LNCAP (cell line): ENCODE results near the gene IL34.

ENCODE experiments used
- TF ChIP-seq, protein P1 (sequence below): fragments of 450-650 bp; IDR thresholded peaks from 2 replicates; pipeline ENCODE4 v1.5.1; 2017; ENCODE audit warnings: mild to moderate bottlenecking

IL34 gene

DNA sequence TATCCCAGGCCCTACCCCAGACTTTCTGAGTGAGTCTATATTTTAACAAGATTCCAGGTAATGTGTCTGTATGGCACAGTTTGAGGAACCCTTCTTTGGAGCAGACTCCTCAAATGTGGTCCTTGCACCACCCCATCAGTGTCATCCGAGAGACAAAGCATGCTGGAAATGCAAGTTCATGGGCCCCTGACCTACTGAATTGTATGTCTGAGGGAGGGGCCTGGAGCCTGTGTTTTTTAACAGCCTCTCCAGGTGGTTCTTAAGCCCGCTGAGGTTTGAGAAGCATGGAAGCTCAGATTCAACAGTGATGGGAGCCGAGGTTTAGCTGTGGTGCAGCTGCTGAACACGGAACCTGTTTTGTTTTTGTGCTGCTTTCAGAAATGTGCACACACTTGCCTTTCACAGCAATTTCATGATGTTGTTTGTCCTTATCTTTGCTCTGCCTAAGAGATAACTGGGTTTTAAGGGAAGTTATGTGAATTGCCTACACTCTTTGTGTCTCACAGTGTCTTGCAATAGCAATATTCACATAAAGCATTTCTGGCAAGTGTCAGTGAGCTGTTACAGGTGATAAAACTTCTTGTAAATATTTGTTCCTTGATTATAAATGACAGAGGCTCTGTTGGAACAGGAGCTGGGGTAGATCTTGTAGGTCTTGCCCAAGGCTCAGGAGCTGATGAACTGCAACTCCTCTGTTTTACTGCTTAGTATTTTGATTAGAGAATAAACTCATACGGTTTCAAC, 32.0 kb upstream of the IL34 start:
- TF ChIP-seq, protein P1, sequence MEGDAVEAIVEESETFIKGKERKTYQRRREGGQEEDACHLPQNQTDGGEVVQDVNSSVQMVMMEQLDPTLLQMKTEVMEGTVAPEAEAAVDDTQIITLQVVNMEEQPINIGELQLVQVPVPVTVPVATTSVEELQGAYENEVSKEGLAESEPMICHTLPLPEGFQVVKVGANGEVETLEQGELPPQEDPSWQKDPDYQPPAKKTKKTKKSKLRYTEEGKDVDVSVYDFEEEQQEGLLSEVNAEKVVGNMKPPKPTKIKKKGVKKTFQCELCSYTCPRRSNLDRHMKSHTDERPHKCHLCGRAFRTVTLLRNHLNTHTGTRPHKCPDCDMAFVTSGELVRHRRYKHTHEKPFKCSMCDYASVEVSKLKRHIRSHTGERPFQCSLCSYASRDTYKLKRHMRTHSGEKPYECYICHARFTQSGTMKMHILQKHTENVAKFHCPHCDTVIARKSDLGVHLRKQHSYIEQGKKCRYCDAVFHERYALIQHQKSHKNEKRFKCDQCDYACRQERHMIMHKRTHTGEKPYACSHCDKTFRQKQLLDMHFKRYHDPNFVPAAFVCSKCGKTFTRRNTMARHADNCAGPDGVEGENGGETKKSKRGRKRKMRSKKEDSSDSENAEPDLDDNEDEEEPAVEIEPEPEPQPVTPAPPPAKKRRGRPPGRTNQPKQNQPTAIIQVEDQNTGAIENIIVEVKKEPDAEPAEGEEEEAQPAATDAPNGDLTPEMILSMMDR = no peak

DNA sequence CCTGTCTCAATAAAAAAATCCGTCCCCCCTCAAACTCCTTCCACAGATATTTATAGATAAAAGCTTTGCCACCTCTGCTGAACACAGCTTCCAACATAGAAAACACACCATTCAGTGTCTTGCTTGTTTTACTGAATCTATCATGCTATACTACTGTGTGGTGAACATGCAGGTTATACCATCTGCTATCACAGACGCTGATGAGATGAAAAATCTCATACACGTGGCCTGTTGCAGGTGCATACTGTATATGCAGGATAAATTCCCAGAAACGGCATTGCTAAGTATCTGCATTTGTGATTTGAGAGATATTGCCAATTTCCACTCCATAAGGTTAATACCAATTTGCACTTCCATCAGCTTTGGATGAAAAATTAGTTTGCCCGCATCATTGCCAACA, 30.4 kb upstream of the IL34 start:
- TF ChIP-seq, protein P1 = no peak

DNA sequence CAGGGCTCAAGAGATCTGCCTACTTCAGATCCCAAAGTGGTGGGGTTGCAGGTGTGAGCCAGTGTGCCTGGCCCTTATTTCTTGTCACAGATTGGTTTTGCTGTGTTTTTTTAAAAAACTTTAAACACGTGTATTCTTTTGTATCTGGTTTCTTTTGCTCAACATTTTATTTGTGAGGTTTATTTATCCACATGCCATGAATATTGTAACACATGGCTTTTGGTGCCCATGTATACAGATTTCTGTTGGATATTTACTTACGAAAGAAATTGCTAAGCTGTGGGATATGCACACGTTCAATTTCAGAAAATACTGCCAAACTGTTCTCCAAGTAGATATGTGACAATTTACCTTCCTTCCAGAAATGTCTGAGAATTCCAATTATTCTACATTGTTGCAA, 18.7 kb upstream of the IL34 start:
- TF ChIP-seq, protein P1 = no peak

DNA sequence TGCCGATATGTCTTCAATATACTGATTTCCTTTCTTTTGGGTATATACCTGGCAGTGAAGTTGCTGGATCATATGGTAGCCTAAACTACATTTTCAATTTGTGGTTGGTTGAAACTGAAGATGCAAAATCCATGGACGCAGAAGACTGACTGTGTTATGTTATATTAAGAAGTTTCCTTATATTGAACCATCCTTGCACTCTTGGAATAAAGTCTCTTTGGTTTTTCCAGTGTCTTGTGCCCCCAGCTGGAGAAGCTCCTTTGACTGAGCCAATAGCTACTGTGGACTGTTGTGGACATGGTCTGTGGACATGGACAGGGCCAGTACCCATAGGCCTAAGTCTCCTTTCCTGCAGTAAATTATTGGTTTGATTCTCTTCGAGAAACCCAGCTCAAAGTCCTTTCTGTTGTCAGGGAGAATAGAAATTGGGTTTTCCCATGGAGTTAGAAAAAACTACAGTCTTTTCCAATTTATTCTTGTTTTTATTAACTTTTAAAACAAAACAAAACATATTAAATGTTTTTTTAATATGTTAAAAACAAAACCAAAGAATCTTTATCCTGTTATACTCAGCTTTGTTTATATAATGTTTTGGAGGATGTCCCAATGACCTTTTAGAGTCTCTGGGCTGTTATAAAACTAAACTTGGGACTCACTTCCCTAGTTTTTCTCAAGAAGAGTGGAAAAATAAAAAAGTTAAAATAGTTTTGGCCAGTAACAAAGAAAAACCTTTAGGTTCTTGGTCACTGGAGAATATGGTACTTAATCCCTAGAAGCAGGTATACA, 15.2 kb upstream of the IL34 start:
- TF ChIP-seq, protein P1 = no peak

DNA sequence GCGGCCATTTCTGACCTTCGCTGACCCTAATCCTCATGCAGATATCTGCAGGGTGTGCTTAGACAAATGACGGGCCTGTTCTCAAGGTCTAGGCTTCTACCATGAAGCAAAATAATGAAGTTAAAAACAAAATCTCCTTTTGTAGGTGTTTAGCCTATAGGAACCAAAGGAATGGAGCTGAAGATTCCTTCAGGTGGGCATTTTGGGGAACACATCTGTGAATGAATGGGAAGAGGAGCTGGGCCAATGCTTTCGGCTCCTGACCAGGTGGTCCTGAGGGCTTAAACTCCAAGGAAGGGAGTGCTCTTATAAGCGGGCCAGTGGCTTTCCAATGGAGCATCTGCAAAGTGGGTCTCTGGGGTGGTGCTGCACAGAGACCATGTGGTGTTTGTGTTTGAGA, 14.1 kb upstream of the IL34 start:
- TF ChIP-seq, protein P1 = no peak

DNA sequence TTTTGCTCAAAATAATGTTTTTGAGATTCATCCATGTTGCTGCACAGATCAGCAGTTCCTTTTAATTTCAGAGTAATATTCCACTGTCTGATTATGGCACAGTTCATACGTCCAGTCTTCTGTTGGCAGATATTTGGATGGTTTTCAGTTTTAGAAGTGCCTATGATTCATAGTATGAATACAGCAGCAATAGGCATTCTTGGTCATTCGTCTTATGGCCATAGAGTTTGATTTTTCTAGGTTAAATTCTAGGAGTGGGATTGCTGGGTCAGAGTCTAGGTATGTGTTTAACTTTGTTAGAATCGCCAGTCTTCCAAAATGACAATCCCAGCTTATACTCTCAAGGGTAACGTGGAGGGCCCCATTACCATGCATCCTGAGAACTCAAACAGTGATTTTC, 11.5 kb upstream of the IL34 start:
- TF ChIP-seq, protein P1 = no peak

DNA sequence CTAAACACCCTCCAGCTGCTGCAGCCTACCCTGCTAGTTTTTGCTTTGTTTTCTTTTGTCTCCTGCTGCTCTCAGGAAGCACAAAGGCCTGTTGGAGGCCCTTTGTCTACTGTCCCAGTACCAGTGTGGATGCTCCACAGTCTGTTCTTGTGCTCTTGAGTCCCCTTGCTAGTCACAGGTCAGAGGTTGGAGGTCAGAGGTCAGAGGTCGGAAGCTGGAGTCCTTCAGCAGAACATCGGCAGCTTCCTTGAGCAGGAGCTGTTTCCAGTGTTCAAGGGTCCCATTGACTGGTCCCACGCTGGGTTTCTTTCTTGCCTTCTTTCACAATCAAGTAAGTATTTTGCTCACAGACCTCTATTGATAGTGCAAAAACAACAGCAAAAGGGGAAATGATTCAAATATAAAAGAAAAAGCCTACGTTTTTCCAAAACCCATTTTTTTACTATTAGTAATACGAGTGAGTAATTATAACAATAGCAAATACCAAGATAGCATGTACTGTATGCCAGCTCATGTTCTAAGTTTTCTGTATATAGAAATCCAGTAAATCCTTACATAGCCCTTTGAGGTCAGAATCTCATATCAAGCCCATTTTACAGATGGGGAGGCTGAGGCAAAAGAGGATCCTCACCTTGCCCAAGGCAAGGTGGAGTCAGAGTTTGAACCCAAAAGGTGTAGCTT, 10.9 kb upstream of the IL34 start:
- TF ChIP-seq, protein P1 = no peak
